PC-3 (cell line): ENCODE results near the gene GLS2.

ENCODE experiments used
- EZH2 ChIP-seq: fragments of 300-600 bp; sonication (generic); IDR thresholded peaks from one replicate; pipeline ENCODE4 v1.6.1; 2017; ENCODE audit warnings: antibody characterized with exemption, mild to moderate bottlenecking, low read length; ENCODE audit not compliant: unreplicated experiment
- EZH2phosphoT487 ChIP-seq: fragments of 300-600 bp; sonication (generic); IDR thresholded peaks from 2 replicates; pipeline ENCODE4 v1.6.1; 2018; ENCODE audit warnings: mild to moderate bottlenecking, antibody characterized with exemption, low read length, borderline replicate concordance
- TF ChIP-seq, protein P1 (sequence below): fragments of 300-600 bp; sonication (generic); conservative IDR thresholded peaks from 2 replicates; pipeline ENCODE4 v1.5.1; 2017; ENCODE audit warnings: antibody characterized with exemption, low read depth, mild to moderate bottlenecking, low read length

DNA sequence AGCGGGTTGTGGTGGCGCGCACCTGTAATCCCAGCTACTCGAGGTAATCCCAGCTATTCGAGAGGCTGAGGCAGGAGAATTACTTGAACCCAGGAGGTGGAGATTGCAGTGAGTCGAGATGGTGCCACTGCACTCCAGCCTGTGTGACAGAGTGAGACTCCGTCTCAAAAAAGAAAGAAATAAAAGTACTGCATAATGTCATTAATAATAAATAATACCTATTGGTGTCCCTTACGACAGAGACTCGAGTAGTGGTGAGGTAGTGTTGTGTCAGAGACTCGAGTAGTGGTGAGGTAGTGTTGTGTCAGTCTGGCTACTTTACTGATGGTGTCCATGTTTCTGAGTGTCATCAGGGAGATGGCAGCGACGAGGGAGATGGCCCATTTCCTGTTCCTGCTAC lies 1.3 kb downstream of the GLS2 start:
- no peak for TF ChIP-seq EZH2
- TF ChIP-seq, protein P1, sequence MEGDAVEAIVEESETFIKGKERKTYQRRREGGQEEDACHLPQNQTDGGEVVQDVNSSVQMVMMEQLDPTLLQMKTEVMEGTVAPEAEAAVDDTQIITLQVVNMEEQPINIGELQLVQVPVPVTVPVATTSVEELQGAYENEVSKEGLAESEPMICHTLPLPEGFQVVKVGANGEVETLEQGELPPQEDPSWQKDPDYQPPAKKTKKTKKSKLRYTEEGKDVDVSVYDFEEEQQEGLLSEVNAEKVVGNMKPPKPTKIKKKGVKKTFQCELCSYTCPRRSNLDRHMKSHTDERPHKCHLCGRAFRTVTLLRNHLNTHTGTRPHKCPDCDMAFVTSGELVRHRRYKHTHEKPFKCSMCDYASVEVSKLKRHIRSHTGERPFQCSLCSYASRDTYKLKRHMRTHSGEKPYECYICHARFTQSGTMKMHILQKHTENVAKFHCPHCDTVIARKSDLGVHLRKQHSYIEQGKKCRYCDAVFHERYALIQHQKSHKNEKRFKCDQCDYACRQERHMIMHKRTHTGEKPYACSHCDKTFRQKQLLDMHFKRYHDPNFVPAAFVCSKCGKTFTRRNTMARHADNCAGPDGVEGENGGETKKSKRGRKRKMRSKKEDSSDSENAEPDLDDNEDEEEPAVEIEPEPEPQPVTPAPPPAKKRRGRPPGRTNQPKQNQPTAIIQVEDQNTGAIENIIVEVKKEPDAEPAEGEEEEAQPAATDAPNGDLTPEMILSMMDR = no peak
- no peak for TF ChIP-seq EZH2phosphoT487
